ENCODE results near the gene ESRRB. TPM values are rescaled to one million over a fixed set of nuclear protein-coding genes. Genes with fewer than 3 reads are reported as not detected.

Gene ESRRB
- total RNA-seq, 6 donors from 2014 or later, result 0.15 to 1.6 (median 0.30) TPM; not detected in 2

GRCh38 chr14:76537906-76538647, 162.1 kb downstream of the ESRRB start:
- WGBS, 2 donors, result 62 to 64% methylated on average over 10 of the region's 10 CpGs
- Histone ChIP-seq H3K27me3 (no peaks in the 10 kb centered on the region), H3K4me3 (no peak overlapping the region), H3K9me3 (no peaks in the 10 kb centered on the region), H3K36me3 (no peaks in the 10 kb centered on the region), H3K27ac (no peak overlapping the region), H3K4me1 (no peaks in the 10 kb centered on the region)
- no peak for TF ChIP-seq POLR2AphosphoS5 (IDR thresholded peaks at IDR 0.05)
- no peak for TF ChIP-seq POLR2A (IDR thresholded peaks at IDR 0.05)
- TF ChIP-seq EP300 (IDR thresholded peaks at IDR 0.05), result no peak
- TF ChIP-seq CTCF (IDR thresholded peaks at IDR 0.05), result no peak
- DNase-seq (no peak), ATAC-seq (ENCODE audit: low FRiP score in 2 of 2) (no peak)

- Histone ChIP-seq H3K27me3 (no peaks in the 10 kb centered on the region), H3K36me3 (no peaks in the 10 kb centered on the region), H3K4me3 (no peak overlapping the region), H3K4me1 (no peaks in the 10 kb centered on the region), H3K27ac (no peak overlapping the region), H3K9me3 (no peaks in the 10 kb centered on the region)
- no peak for TF ChIP-seq CTCF (IDR thresholded peaks at IDR 0.05)
- TF ChIP-seq POLR2A (IDR thresholded peaks at IDR 0.05), result no peak
- no peak for TF ChIP-seq EP300 (IDR thresholded peaks at IDR 0.05)
- TF ChIP-seq POLR2AphosphoS5 (IDR thresholded peaks at IDR 0.05), result no peak
- DNase-seq, result no peak
- 48 to 66% methylated on average over 1 of the region's 1 CpG for WGBS, 2 donors
- no peak for ATAC-seq (ENCODE audit: low FRiP score in 2 of 2)
Observed at GRCh38 chr14:76538648-76539008, 162.7 kb downstream of the ESRRB start.

- H3K4me1 ChIP-seq, result no peaks in the 10 kb centered on the region
- H3K36me3 ChIP-seq, result no peaks in the 10 kb centered on the region
- H3K27me3 ChIP-seq, result no peaks in the 10 kb centered on the region
- no peak overlapping the region for H3K4me3 ChIP-seq
- ATAC-seq (ENCODE audit: low FRiP score in 2 of 2) (no peak), DNase-seq (no peak)
- no peaks in the 10 kb centered on the region for H3K9me3 ChIP-seq
- no peak overlapping the region for H3K27ac ChIP-seq
- no peak for TF ChIP-seq CTCF (IDR thresholded peaks at IDR 0.05)
- no peak for TF ChIP-seq POLR2A (IDR thresholded peaks at IDR 0.05)
- TF ChIP-seq POLR2AphosphoS5 (IDR thresholded peaks at IDR 0.05), result no peak
Observed at GRCh38 chr14:76539130-76539529, 163.2 kb downstream of the ESRRB start.

GRCh38 chr14:76541594-76542219, 165.8 kb downstream of the ESRRB start:
- H3K27me3 ChIP-seq, result no peaks in the 10 kb centered on the region
- no peaks in the 10 kb centered on the region for H3K4me1 ChIP-seq
- ATAC-seq (ENCODE audit: low FRiP score in 2 of 2) (no peak), DNase-seq (no peak)
- no peak overlapping the region for H3K27ac ChIP-seq
- no peaks in the 10 kb centered on the region for H3K9me3 ChIP-seq
- H3K4me3 ChIP-seq, result no peak overlapping the region
- no peaks in the 10 kb centered on the region for H3K36me3 ChIP-seq
- WGBS, 2 donors, result 36 to 38% methylated on average over 10 of the region's 10 CpGs
- TF ChIP-seq CTCF (IDR thresholded peaks at IDR 0.05), result no peak
